PC-3 (cell line): ENCODE data around the gene KRT40.

Source experiments
- EZH2 ChIP-seq: fragments of 300-600 bp; sonication (generic); IDR thresholded peaks from one replicate; pipeline ENCODE4 v1.6.1; 2017; ENCODE audit warnings: antibody characterized with exemption, mild to moderate bottlenecking, low read length; ENCODE audit not compliant: unreplicated experiment
- TF ChIP-seq, protein P1 (sequence below): fragments of 300-600 bp; sonication (generic); conservative IDR thresholded peaks from 2 replicates; pipeline ENCODE4 v1.5.1; 2017; ENCODE audit warnings: antibody characterized with exemption, low read depth, mild to moderate bottlenecking, low read length

GRCh38 chr17:40980117-40980516 is 4.0 kb downstream of the KRT40 start:
- TF ChIP-seq EZH2: no peak
- TF ChIP-seq, protein P1, sequence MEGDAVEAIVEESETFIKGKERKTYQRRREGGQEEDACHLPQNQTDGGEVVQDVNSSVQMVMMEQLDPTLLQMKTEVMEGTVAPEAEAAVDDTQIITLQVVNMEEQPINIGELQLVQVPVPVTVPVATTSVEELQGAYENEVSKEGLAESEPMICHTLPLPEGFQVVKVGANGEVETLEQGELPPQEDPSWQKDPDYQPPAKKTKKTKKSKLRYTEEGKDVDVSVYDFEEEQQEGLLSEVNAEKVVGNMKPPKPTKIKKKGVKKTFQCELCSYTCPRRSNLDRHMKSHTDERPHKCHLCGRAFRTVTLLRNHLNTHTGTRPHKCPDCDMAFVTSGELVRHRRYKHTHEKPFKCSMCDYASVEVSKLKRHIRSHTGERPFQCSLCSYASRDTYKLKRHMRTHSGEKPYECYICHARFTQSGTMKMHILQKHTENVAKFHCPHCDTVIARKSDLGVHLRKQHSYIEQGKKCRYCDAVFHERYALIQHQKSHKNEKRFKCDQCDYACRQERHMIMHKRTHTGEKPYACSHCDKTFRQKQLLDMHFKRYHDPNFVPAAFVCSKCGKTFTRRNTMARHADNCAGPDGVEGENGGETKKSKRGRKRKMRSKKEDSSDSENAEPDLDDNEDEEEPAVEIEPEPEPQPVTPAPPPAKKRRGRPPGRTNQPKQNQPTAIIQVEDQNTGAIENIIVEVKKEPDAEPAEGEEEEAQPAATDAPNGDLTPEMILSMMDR: no peak
